Dermis microvascular lymphatic vessel endothelial cell (primary cell): ENCODE data around the gene RELL1. TPM values are rescaled to one million over a fixed set of nuclear protein-coding genes. Genes with fewer than 3 reads are reported as not detected.

Experiments
- DNase-seq, 2 donors: peaks; one replicate each; pipeline versions ENCODE4 v3.0.0 to v3.0.0-alpha.2; 2010; ENCODE audit warnings: low read depth in 2 of 2
- total RNA-seq: library from RNA; depleted of rRNA; stranded (reverse); fragments of >200 nt; gene quantifications from 2 replicates; pipeline ENCODE4 v1.2.1, GENCODE V29; 2014

Gene RELL1
- 92.8 and 106 TPM in 2 replicates for total RNA-seq

GRCh38 chr4:37686373-37687193, at the start of gene RELL1:
Gene RELL1 (minus strand): TSS chr4:37686376. CDS start chr4:37686287, 89 bp downstream.
- peak; percentile 99 to 100 for DNase-seq

GRCh38 chr4:37735578-37735977, 49.4 kb upstream of the RELL1 start:
- no peak for DNase-seq

GRCh38 chr4:37734989-37735388, 48.8 kb upstream of the RELL1 start:
- DNase-seq, result no peak

- DNase-seq, result no peak
These were observed 47.2 kb upstream of the RELL1 start for GRCh38 chr4:37733240-37733867.

- no peak for DNase-seq
These were observed 46.5 kb upstream of the RELL1 start for GRCh38 chr4:37732526-37733186.

GRCh38 chr4:37729649-37730004, 43.5 kb upstream of the RELL1 start:
- no peak for DNase-seq

- DNase-seq, result no peak
These were observed 41.9 kb upstream of the RELL1 start for GRCh38 chr4:37728064-37728463.

GRCh38 chr4:37727635-37728034, 41.5 kb upstream of the RELL1 start:
- DNase-seq, result no peak

GRCh38 chr4:37726666-37727065, 40.5 kb upstream of the RELL1 start:
- no peak for DNase-seq

- DNase-seq, result no peak
These were observed 39.5 kb upstream of the RELL1 start for GRCh38 chr4:37725718-37726117.

- DNase-seq, result no peak
These were observed 36.9 kb upstream of the RELL1 start for GRCh38 chr4:37723067-37723466.

- DNase-seq, result no peak
These were observed 35.9 kb upstream of the RELL1 start for GRCh38 chr4:37721995-37722638.

- no peak for DNase-seq
These were observed 32.8 kb upstream of the RELL1 start for GRCh38 chr4:37719021-37719420.

GRCh38 chr4:37717576-37717975, 31.4 kb upstream of the RELL1 start:
- peak in 1 of 2 donors; percentile 7 for DNase-seq

- DNase-seq, result peak in 1 of 2 donors; percentile 65
These were observed 29.8 kb upstream of the RELL1 start for GRCh38 chr4:37715889-37716402.

GRCh38 chr4:37710491-37710890, 24.3 kb upstream of the RELL1 start:
- no peak for DNase-seq

- no peak for DNase-seq
These were observed 19.9 kb upstream of the RELL1 start for GRCh38 chr4:37706032-37706431.

GRCh38 chr4:37705571-37705970, 19.4 kb upstream of the RELL1 start:
- no peak for DNase-seq

GRCh38 chr4:37699868-37700481, 13.8 kb upstream of the RELL1 start:
- DNase-seq, result no peak

- no peak for DNase-seq
These were observed 11.4 kb upstream of the RELL1 start for GRCh38 chr4:37697566-37697965.

GRCh38 chr4:37693450-37694190, 7.4 kb upstream of the RELL1 start:
- no peak for DNase-seq
